Astrocyte (in vitro differentiated cells and primary cell): Measurements from ENCODE around the gene C12orf57. TPM values are rescaled to one million over a fixed set of nuclear protein-coding genes. Genes with fewer than 3 reads are reported as not detected.

Experiments
- DNase-seq: peaks from one replicate; pipeline ENCODE4 v3.0.0-alpha.2; 2010; ENCODE audit warnings: low read depth
- FAIRE-seq: peaks from 2 replicates; lab custom pipeline; 2011; peaks lifted over from hg19 to GRCh38; lab: Jason Lieb, UNC
- H2AFZ ChIP-seq: 2 replicates; pipeline ENCODE4 v1.6.0; 2012; ENCODE audit warnings: low read depth, low read length, inconsistent platforms
- H3K27ac ChIP-seq: 2 replicates; pipeline ENCODE4 v1.5.1; 2011; ENCODE audit warnings: low read depth, low read length, inconsistent platforms
- H3K27me3 ChIP-seq: 2 replicates; pipeline ENCODE4 v1.6.0; 2011; ENCODE audit warnings: low read length, inconsistent platforms; ENCODE audit not compliant: insufficient read depth
- H3K36me3 ChIP-seq: 2 replicates; pipeline ENCODE4 v1.5.1; 2011; ENCODE audit warnings: low read length, inconsistent platforms; ENCODE audit not compliant: insufficient read depth
- H3K4me1 ChIP-seq: 2 replicates; pipeline ENCODE4 v1.5.1; 2011; ENCODE audit warnings: low read length, inconsistent platforms; ENCODE audit not compliant: insufficient read depth
- H3K4me2 ChIP-seq: 2 replicates; pipeline ENCODE4 v1.6.0; 2012; ENCODE audit warnings: low read length, inconsistent platforms
- H3K4me3 ChIP-seq: 2 replicates; pipeline ENCODE4 v1.5.1; 2011; ENCODE audit warnings: low read depth, mild to moderate bottlenecking, low read length, inconsistent platforms; ENCODE audit not compliant: insufficient read depth
- H3K79me2 ChIP-seq: 2 replicates; pipeline ENCODE4 v1.6.0; 2012; ENCODE audit warnings: mild to moderate bottlenecking, low read length, inconsistent platforms; ENCODE audit not compliant: insufficient read depth
- H3K9ac ChIP-seq: 2 replicates; pipeline ENCODE4 v1.6.0; 2012; ENCODE audit warnings: mild to moderate bottlenecking, low read length, inconsistent platforms
- H3K9me3 ChIP-seq: 2 replicates; pipeline ENCODE4 v1.5.1; 2012; ENCODE audit warnings: low read depth, mild to moderate bottlenecking, low read length, inconsistent platforms; ENCODE audit not compliant: insufficient read depth
- H4K20me1 ChIP-seq: 2 replicates; pipeline ENCODE4 v1.6.0; 2012; ENCODE audit warnings: low read length, inconsistent platforms; ENCODE audit not compliant: insufficient read depth
- H3K27ac Mint-ChIP-seq: one replicate; pipeline ENCODE4 v1.8.0; 2021; ENCODE audit warnings: mild to moderate bottlenecking, mixed read lengths; ENCODE audit not compliant: unreplicated experiment
- H3K27me3 Mint-ChIP-seq: one replicate; pipeline ENCODE4 v1.8.0; 2021; ENCODE audit warnings: low read depth, mixed read lengths; ENCODE audit not compliant: unreplicated experiment
- H3K36me3 Mint-ChIP-seq: one replicate; pipeline ENCODE4 v1.8.0; 2021; ENCODE audit warnings: low read depth, mixed read lengths; ENCODE audit not compliant: unreplicated experiment
- H3K4me1 Mint-ChIP-seq: one replicate; pipeline ENCODE4 v1.8.0; 2021; ENCODE audit warnings: low read depth, mixed read lengths; ENCODE audit not compliant: unreplicated experiment
- H3K4me3 Mint-ChIP-seq: one replicate; pipeline ENCODE4 v1.8.0; 2021; ENCODE audit warnings: mild to moderate bottlenecking, moderate library complexity, mixed read lengths; ENCODE audit not compliant: unreplicated experiment
- H3K9me3 Mint-ChIP-seq: one replicate; pipeline ENCODE4 v1.8.0; 2021; ENCODE audit warnings: mild to moderate bottlenecking, mixed read lengths; ENCODE audit not compliant: unreplicated experiment
- CTCF ChIP-seq: IDR thresholded peaks from 2 replicates; pipeline ENCODE4 v1.5.1; 2011; ENCODE audit warnings: low read depth, mild to moderate bottlenecking, inconsistent platforms, low read length, moderate library complexity; ENCODE audit not compliant: insufficient read depth
- EZH2 ChIP-seq: IDR thresholded peaks from 2 replicates; pipeline ENCODE4 v1.6.1; 2012; ENCODE audit warnings: mild to moderate bottlenecking, low read length, inconsistent platforms; ENCODE audit not compliant: insufficient read depth
- total RNA-seq: library from RNA; stranded (reverse); gene quantifications from 2 replicates; pipeline ENCODE4 v1.2.1, GENCODE V29; 2021

The C12orf57 gene
- total RNA-seq, 1 donor from 2014 or later = 117 TPM

- H3K27me3 ChIP-seq = no peaks in the 10 kb centered on the region
- H3K4me1 Mint-ChIP-seq = peaks cover 39% of the 10 kb centered on the region
- no peaks in the 10 kb centered on the region for H4K20me1 ChIP-seq
- no peak for DNase-seq
- H3K4me1 ChIP-seq = peaks cover 35% of the 10 kb centered on the region
- H3K9me3 ChIP-seq = no peaks in the 10 kb centered on the region
- H3K4me2 ChIP-seq = no peak overlapping the region
- TF ChIP-seq EZH2 = no peak
- TF ChIP-seq CTCF = no peak
- H3K27ac ChIP-seq = no peak overlapping the region
- no peak for FAIRE-seq
- H3K4me3 ChIP-seq = no peak overlapping the region
- H3K9me3 Mint-ChIP-seq = no peaks in the 10 kb centered on the region
- peaks cover 2% of the 10 kb centered on the region for H3K36me3 ChIP-seq
- no peaks in the 10 kb centered on the region for H3K27me3 Mint-ChIP-seq
- H3K27ac Mint-ChIP-seq = no peak overlapping the region
- H3K79me2 ChIP-seq = peaks cover 8% of the 10 kb centered on the region
- H2AFZ ChIP-seq = no peak overlapping the region
- peaks cover 14% of the 10 kb centered on the region for H3K36me3 Mint-ChIP-seq
- no peak overlapping the region for H3K9ac ChIP-seq
- peak overlapping the region; percentile 34 for H3K4me3 Mint-ChIP-seq
Observed at GRCh38 chr12:6921996-6922946, 21.6 kb upstream of the C12orf57 start.

GRCh38 chr12:6923003-6923732, 20.7 kb upstream of the C12orf57 start:
- Mint-ChIP-seq H3K36me3 (peaks cover 14% of the 10 kb centered on the region), H3K4me3 (peak overlapping the region; percentile 45)
- H3K4me1 ChIP-seq = peaks cover 29% of the 10 kb centered on the region

More at GRCh38 chr12:6923003-6923732, 20.7 kb upstream of the C12orf57 start:
- Histone ChIP-seq H2AFZ (no peak overlapping the region), H3K36me3 (peaks cover 2% of the 10 kb centered on the region), H3K9me3 (no peaks in the 10 kb centered on the region), H3K79me2 (peaks cover 12% of the 10 kb centered on the region), H3K27me3 (no peaks in the 10 kb centered on the region), H3K9ac (no peak overlapping the region), H3K4me3 (no peak overlapping the region), H3K27ac (no peak overlapping the region), H3K4me2 (no peak overlapping the region), H4K20me1 (no peaks in the 10 kb centered on the region)
- FAIRE-seq = no peak
- TF ChIP-seq CTCF (no peak), EZH2 (no peak)
- no peak for DNase-seq
- H3K27ac Mint-ChIP-seq = no peak overlapping the region
- H3K4me1 Mint-ChIP-seq = peaks cover 35% of the 10 kb centered on the region
- H3K27me3 Mint-ChIP-seq = no peaks in the 10 kb centered on the region
- H3K9me3 Mint-ChIP-seq = no peaks in the 10 kb centered on the region
